ENCODE results near the gene UBA1. TPM values are rescaled to one million over a fixed set of nuclear protein-coding genes. Genes with fewer than 3 reads are reported as not detected.

The UBA1 gene
- total and polyA plus RNA-seq, 2 of the 13 experiments (the other 11 are each of a cell fraction or from before 2014, with no cell fraction given): 93.3 to 129 TPM

DNA sequence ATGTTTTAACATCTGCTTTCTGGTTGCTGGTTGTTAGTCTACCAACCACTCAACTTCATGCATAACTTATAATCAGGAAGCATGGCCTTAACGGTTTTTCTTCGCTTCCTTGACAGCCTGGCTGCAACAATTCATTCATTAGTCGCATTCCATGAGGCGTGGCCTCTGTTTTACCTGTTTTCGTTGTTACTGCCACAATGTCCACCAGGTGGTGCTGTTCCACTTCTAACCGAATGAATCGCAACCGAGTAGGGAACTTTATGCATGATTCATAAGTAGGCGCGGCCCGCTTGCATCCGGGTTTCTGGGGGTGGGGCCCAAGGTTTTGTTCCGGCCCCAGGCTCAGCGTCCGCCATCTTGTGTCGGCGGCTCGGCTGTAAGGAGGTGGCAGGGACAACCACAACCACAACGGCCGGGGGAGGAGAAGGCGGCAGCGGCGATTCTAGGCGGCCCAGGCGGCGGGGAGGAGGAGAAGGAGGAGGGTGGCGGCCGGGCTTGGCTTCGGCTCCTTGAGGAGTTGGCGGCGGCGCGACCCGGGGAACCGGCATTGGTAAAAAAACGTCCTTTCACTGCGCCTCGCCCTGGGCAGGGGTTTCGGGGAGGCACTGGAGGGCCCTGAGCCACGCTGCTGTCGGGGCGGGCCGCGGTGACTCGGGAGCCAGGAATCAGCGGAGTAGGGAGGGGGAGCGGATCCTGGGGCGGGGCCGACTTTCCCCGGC, at the start of gene UBA1 (continued):
- TF ChIP-seq ZNF570 (CRISPR knock-in tag; IDR thresholded peaks at IDR 0.05; ENCODE audit: borderline replicate concordance): no peak
- TF ChIP-seq KDM5B (CRISPR knock-in tag; IDR thresholded peaks at IDR 0.05; ENCODE audit: borderline replicate concordance): peak; percentile 33; the same call in 1 of the 2 replicates
- no peak for TF ChIP-seq ZNF724P (CRISPR knock-in tag; IDR thresholded peaks at IDR 0.05; ENCODE audit: borderline replicate concordance)
- TF ChIP-seq NBN (conservative IDR thresholded peaks at IDR 0.05): no peak
- TF ChIP-seq ZFP82 (CRISPR knock-in tag; IDR thresholded peaks at IDR 0.05; ENCODE audit: borderline replicate concordance): no peak
- no peak for TF ChIP-seq SMARCC2 (IDR thresholded peaks at IDR 0.05)
- TF ChIP-seq NFYB (CRISPR knock-in tag; IDR thresholded peaks at IDR 0.05): no peak
- TF ChIP-seq, protein P1, sequence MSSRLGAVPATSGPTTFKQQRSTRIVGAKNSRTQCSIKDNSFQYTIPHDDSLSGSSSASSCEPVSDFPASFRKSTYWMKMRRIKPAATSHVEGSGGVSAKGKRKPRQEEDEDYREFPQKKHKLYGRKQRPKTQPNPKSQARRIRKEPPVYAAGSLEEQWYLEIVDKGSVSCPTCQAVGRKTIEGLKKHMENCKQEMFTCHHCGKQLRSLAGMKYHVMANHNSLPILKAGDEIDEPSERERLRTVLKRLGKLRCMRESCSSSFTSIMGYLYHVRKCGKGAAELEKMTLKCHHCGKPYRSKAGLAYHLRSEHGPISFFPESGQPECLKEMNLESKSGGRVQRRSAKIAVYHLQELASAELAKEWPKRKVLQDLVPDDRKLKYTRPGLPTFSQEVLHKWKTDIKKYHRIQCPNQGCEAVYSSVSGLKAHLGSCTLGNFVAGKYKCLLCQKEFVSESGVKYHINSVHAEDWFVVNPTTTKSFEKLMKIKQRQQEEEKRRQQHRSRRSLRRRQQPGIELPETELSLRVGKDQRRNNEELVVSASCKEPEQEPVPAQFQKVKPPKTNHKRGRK (CRISPR knock-in tag; IDR thresholded peaks at IDR 0.05): no peak
- no peak for TF ChIP-seq ATM (IDR thresholded peaks at IDR 0.05; ENCODE audit: borderline replicate concordance)
- TF ChIP-seq, protein P2, sequence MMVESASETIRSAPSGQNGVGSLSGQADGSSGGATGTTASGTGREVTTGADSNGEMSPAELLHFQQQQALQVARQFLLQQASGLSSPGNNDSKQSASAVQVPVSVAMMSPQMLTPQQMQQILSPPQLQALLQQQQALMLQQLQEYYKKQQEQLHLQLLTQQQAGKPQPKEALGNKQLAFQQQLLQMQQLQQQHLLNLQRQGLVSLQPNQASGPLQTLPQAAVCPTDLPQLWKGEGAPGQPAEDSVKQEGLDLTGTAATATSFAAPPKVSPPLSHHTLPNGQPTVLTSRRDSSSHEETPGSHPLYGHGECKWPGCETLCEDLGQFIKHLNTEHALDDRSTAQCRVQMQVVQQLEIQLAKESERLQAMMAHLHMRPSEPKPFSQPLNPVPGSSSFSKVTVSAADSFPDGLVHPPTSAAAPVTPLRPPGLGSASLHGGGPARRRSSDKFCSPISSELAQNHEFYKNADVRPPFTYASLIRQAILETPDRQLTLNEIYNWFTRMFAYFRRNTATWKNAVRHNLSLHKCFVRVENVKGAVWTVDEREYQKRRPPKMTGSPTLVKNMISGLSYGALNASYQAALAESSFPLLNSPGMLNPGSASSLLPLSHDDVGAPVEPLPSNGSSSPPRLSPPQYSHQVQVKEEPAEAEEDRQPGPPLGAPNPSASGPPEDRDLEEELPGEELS (CRISPR knock-in tag; IDR thresholded peaks at IDR 0.05): peak; percentile 34; the same call in 1 of the 2 replicates
- TF ChIP-seq, protein P3, sequence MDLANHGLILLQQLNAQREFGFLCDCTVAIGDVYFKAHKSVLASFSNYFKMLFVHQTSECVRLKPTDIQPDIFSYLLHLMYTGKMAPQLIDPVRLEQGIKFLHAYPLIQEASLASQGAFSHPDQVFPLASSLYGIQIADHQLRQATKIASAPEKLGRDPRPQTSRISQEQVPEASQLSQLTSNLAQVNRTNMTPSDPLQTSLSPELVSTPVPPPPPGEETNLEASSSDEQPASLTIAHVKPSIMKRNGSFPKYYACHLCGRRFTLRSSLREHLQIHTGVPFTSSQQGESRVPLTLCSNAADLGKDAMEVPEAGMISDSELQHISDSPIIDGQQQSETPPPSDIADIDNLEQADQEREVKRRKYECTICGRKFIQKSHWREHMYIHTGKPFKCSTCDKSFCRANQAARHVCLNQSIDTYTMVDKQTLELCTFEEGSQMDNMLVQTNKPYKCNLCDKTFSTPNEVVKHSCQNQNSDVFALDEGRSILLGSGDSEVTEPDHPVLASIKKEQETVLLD (CRISPR knock-in tag; IDR thresholded peaks at IDR 0.05; ENCODE audit: low read depth): no peak
- TF ChIP-seq SNAI1 (CRISPR knock-in tag; IDR thresholded peaks at IDR 0.05; ENCODE audit: borderline replicate concordance): no peak; the same call in 1 of the 2 replicates
- TF ChIP-seq ZNF296 (CRISPR knock-in tag; conservative IDR thresholded peaks at IDR 0.05): no peak
- TF ChIP-seq BORCS8-MEF2B (CRISPR knock-in tag; IDR thresholded peaks at IDR 0.05): no peak; the same call in 1 of the 2 replicates
- no peak for TF ChIP-seq DMAP1 (CRISPR knock-in tag; IDR thresholded peaks at IDR 0.05)
- no peak for TF ChIP-seq HDAC1 (CRISPR knock-in tag; IDR thresholded peaks at IDR 0.05)
- no peak for TF ChIP-seq ZNF773 (CRISPR knock-in tag; IDR thresholded peaks at IDR 0.05; ENCODE audit: borderline replicate concordance)
- no peak for TF ChIP-seq GPN1 (CRISPR knock-in tag; IDR thresholded peaks at IDR 0.05; ENCODE audit: borderline replicate concordance)
- TF ChIP-seq SAFB2 (CRISPR knock-in tag; IDR thresholded peaks at IDR 0.05; ENCODE audit: borderline replicate concordance, low read depth): no peak
- TF ChIP-seq ZNF564 (CRISPR knock-in tag; IDR thresholded peaks at IDR 0.05): no peak
- TF ChIP-seq FOXK2 (IDR thresholded peaks at IDR 0.05): no peak
- no peak for TF ChIP-seq SATB2 (CRISPR knock-in tag; IDR thresholded peaks at IDR 0.05)
- no peak for TF ChIP-seq ZNF44 (CRISPR knock-in tag; IDR thresholded peaks at IDR 0.05)
- TF ChIP-seq ISX (CRISPR knock-in tag; conservative IDR thresholded peaks at IDR 0.05): no peak
- no peak for TF ChIP-seq PHF20 (CRISPR knock-in tag; IDR thresholded peaks at IDR 0.05)
- TF ChIP-seq PAX8 (CRISPR knock-in tag; IDR thresholded peaks at IDR 0.05; ENCODE audit: borderline replicate concordance): no peak
- no peak for TF ChIP-seq REL (CRISPR knock-in tag; conservative IDR thresholded peaks at IDR 0.05)
- TF ChIP-seq THYN1 (CRISPR knock-in tag; IDR thresholded peaks at IDR 0.05; ENCODE audit: borderline replicate concordance, low read depth): no peak
- no peak for TF ChIP-seq ARNT (IDR thresholded peaks at IDR 0.05)
